GM12873 (cell line): ENCODE results near the gene G2E3.
A peak's percentile ranks its signal among the peaks of the same experiment; 100 is the strongest.

ENCODE experiments used
- TF ChIP-seq, protein P1 (sequence below): IDR thresholded peaks from 2 replicates; pipeline ENCODE4 v1.5.1; 2012; ENCODE audit warnings: low read depth, mild to moderate bottlenecking, moderate library complexity, low read length, control low read depth; ENCODE audit not compliant: insufficient read depth; ENCODE audit errors: missing control alignments

The G2E3 gene

DNA sequence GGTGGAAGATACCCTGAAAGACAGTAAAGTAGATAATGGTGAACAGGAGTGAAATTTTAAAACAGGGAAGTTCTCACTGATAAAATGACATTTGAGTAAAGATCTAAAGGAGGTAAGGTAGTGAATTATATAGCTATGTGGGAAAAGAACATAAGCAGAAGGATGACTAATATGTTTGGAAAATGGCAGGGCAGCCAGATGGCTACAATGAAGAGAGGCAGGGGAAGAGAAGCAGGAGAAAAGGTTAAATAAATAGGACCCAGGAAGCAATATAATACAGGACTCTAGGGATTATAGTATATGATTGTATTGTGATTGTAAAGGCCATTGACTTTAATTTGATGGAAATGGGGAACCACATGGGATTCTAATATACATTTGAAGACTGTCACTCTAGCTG is 96.2 kb downstream of the G2E3 start:
- TF ChIP-seq, protein P1, sequence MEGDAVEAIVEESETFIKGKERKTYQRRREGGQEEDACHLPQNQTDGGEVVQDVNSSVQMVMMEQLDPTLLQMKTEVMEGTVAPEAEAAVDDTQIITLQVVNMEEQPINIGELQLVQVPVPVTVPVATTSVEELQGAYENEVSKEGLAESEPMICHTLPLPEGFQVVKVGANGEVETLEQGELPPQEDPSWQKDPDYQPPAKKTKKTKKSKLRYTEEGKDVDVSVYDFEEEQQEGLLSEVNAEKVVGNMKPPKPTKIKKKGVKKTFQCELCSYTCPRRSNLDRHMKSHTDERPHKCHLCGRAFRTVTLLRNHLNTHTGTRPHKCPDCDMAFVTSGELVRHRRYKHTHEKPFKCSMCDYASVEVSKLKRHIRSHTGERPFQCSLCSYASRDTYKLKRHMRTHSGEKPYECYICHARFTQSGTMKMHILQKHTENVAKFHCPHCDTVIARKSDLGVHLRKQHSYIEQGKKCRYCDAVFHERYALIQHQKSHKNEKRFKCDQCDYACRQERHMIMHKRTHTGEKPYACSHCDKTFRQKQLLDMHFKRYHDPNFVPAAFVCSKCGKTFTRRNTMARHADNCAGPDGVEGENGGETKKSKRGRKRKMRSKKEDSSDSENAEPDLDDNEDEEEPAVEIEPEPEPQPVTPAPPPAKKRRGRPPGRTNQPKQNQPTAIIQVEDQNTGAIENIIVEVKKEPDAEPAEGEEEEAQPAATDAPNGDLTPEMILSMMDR: no peak

DNA sequence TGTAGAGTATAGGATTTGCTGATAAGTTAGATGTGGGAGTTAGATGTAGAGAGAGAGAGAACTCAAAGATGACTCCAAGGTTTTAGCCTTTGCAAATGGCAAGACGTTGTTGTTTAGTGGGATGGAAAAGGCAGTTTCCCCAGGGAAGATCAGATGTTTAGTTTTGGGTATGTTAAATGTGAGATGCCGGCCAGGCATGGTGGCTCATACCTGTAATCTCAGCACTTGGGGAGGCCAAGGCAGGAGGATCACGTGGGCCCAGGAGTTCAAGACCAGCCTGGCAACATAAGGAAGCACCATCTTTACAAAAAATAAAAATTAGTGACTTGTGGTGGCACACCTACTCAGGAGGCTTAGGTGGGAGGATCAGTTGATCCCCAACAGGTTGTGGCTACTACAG is 96.7 kb downstream of the G2E3 start:
- TF ChIP-seq, protein P1: no peak

DNA sequence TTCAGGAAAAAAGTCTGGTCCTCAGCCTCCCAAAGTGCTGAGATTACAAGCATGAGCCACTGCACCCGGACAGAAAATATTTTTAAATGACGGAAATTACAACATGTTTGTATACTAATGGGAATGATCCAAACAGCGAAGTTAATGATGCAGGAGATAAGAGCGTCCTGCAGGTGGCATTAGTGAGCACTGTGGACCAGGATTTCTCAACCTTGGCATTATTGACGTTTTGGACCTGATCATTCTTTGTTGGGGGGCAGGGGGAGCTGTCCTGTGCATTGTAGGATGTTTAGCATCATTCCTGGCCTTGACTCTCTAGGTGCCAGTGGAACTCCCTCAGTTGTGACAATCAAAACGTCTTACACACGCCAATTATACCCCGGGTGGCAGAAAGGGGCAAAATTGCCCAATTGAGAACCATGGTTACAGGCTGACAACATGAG is 97.3 kb downstream of the G2E3 start:
- TF ChIP-seq, protein P1: peak; percentile 76

DNA sequence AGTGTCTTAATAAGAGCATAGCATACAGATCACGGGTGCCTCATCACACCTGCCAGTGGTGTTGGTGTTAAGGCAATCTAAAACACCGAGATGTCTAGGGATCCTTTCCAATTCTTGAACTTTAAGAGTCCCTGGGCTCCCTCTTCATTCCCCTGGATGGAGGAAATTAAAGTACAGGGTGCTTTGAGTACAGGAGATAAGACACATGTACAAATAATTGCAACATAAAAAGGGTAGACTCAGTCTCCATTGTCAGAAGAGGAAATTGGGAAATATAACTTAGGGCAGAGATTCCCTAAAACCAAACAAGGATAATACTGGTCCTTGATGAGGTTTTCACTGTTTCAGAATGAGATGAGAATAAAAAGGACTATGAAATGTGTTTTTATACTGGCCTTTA is 98.1 kb downstream of the G2E3 start:
- TF ChIP-seq, protein P1: no peak

DNA sequence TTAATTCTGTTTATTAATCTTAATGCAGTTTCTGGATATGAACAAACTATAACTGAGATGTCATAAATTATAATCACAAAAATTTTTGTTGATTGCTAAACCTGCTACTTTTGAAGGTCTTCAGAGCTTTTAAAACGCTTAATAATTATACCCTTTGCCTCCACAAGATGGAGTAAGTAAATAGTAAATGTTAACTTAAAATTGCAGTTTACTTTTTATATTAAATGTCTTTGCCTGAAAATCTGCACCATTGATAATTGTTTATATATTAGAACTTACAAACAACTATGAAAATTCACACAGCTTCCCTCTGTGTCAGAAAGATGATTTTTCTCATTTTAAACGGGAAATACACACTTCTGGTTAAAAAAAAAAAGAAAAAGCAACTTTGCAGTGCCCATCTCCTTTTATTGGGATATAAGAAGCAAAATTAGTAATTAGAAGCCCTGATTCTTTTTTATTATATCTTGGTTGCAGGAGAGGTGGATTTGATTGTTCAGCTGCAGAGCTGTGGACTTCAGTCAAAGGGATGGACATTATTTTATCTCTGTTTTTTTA is 98.7 kb downstream of the G2E3 start:
- TF ChIP-seq, protein P1: peak; percentile 7

DNA sequence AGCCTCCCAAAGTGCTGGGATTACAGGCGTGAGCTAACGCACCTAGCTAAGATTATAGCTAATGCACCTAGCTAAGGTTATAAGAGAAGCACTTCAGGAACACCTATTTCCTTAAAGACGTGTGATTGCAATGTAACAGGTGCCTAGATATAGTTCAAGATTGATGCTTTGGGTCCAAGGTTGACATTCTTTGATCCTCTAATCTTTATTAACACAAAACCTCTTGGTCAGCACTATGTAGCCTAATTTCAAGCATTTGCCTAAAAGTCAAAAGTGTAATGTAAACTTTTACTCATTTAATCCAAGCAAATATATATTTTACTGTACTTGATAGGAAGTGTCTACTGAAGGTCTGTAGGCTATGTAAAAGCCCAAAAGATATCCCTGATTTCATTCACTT is 99.7 kb downstream of the G2E3 start:
- TF ChIP-seq, protein P1: no peak

DNA sequence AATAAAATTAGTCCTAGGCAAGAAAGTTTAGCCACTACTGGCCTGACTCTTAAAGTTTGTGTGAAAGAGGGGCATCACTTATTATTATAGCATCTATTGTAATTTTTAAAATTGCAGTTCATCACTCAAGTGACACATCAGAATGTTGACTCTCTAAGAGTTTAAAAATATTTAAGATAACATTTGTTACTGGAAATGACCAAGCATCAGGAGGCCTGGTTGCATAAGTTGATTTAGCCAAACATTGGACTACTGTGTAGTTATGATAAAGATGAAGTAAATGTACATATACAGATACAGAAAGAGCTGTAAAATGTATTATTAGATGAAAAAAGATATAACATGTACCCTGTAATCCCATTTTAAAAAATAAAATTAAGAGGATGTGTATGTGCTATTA is 110.6 kb downstream of the G2E3 start:
- TF ChIP-seq, protein P1: no peak
